Fibroblast of mammary gland (primary cell): ENCODE measurements around the gene RORC.

Source experiments
- DNase-seq: peaks from one replicate; pipeline ENCODE4 v3.0.0-alpha.2; 2010; ENCODE audit warnings: low read depth
- H3K4me3 ChIP-seq: 2 replicates; pipeline ENCODE4 v1.5.1; 2011; ENCODE audit warnings: low read depth, mild to moderate bottlenecking, low read length, moderate library complexity; ENCODE audit not compliant: control insufficient read depth
- TF ChIP-seq, protein P1 (sequence below): conservative IDR thresholded peaks from 2 replicates; pipeline ENCODE4 v1.5.1; 2011; ENCODE audit warnings: low read depth, low read length, inconsistent platforms; ENCODE audit not compliant: control insufficient read depth, insufficient read depth

Gene RORC

DNA sequence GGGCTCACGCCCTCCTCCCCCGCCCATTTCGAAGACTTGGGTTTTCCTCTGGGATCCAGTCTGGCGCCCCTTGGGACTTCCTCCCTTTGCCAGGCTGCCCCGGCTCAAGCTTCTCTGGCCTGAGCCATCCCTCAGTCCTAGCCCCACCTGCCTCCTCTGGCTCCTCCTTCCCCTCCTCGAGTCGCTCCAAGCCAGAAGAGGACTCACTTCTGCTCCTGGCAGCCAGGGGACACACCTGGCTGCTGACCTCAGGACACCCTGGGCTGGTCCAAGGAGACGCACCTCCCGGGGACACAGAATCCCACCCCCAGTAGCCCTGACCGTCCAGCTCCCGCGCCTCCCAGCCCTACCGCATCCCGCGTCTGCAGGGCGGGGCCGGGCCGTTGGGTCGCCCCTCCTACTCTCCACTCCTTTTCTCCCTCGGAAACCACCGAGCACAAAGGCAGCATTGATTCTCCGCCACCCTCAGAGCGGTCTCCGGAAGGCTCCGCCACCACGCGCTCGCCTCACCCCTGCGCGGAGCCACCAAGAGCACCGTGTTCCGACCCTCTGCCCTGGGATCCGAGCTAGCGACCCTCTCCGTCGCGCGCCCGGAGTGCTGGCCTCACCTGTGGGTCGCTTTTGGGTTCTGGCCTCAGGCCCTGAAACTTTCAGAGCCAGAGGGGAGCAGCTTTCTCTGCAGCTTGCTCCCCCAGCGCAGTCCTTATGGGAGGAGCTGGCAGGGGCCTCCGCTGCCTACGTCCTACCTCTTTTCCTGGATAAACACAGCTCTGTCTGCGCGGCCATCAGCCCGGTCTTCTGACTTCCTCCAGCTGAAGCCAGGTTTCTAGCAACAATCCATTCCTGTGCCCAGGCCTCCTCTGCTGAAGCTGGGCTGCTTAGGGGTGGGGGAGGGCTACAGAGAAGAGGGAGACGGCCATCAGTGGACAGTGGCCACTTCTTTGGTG, 8.1 kb upstream of the RORC start, which contains the start of gene C2CD4D:
TSS of gene C2CD4D (minus strand) at position 364 of the 947 bp plus-strand sequence. CDS start 831 bp downstream, outside the sequence.
- TF ChIP-seq, protein P1, sequence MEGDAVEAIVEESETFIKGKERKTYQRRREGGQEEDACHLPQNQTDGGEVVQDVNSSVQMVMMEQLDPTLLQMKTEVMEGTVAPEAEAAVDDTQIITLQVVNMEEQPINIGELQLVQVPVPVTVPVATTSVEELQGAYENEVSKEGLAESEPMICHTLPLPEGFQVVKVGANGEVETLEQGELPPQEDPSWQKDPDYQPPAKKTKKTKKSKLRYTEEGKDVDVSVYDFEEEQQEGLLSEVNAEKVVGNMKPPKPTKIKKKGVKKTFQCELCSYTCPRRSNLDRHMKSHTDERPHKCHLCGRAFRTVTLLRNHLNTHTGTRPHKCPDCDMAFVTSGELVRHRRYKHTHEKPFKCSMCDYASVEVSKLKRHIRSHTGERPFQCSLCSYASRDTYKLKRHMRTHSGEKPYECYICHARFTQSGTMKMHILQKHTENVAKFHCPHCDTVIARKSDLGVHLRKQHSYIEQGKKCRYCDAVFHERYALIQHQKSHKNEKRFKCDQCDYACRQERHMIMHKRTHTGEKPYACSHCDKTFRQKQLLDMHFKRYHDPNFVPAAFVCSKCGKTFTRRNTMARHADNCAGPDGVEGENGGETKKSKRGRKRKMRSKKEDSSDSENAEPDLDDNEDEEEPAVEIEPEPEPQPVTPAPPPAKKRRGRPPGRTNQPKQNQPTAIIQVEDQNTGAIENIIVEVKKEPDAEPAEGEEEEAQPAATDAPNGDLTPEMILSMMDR = no peak
- no peak for DNase-seq
- H3K4me3 ChIP-seq = no peak within 1 kb of the TSS

DNA sequence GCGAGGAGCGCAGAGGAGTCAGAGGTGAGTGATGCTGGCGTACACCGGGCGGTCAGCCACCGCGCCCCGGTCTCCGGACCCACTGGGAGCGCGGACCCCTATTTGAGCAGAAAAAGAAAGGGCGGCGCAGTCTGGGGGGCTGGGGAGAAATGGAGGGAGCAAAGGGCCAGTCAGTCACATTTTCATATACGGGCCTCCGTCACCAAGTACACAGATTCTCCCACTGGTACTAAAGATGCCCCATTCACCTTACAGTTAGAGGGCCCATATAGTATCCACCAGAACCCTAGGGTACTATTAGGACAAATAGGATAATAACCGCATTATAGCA, 7.4 kb upstream of the RORC start:
- DNase-seq = no peak
- H3K4me3 ChIP-seq = no peak overlapping the region
- TF ChIP-seq, protein P1 = no peak

DNA sequence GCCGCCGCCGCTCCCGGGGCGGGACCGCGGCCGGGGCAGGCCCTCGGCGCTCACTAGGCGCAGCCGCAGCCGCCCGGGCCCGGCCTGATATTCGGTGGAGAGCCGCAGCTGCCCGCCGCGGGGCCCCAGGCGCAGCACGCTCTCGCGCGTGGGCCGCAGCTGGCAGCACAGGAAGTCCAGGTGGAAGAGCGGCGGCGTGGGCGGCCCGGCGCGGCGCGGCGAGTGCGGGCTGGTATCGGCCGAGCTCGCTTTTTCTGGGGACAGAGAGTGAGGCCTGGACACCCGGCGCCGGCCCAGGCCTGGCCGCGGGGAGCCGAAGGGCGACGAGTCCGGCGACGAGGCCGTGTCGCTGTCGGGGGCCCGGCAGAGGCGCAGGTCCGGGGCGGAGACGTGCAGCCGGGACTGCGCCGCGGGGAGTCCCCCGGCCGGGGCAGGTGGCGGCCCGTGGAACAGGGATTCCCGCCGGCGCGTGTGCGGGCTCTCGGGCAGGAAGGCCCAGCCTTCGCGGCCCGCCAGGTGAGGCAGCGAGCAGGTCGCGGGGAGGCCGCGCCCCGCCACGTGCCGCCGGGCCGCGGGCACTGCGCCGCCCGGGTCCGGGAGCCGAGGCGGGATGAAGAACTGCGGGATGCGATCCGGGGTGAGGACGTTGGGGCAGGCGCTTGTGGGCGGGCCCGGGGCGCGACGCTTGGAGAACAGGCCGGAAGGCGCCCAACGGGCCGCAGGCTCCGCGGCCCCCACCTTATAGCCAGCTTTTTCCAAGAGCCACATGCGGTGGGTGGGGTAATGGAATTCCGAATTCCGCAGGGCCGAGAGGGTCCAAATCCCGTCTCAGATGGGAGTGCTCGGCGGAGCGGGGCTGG, 6.8 kb upstream of the RORC start:
- no peak for DNase-seq
- H3K4me3 ChIP-seq = no peak overlapping the region
- TF ChIP-seq, protein P1 = no peak

DNA sequence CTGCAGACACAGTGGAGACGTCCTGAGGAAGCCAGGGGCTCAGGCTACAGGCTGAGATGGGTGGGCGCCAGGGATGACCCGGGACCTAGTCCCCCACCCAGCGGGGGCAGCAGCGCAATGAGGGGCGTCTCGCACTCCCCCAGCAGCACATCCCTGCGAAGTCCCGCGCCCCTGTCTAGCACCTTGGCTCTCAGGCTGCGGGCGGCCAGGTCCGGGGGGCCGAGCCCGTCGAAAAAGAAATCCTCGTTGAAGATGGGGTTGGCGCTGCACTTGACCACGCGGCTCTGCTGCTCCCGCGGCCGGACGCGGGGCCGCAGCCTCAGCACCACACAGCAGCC, 6.3 kb upstream of the RORC start:
- no peak for DNase-seq
- TF ChIP-seq, protein P1 = no peak
- H3K4me3 ChIP-seq = no peak overlapping the region

DNA sequence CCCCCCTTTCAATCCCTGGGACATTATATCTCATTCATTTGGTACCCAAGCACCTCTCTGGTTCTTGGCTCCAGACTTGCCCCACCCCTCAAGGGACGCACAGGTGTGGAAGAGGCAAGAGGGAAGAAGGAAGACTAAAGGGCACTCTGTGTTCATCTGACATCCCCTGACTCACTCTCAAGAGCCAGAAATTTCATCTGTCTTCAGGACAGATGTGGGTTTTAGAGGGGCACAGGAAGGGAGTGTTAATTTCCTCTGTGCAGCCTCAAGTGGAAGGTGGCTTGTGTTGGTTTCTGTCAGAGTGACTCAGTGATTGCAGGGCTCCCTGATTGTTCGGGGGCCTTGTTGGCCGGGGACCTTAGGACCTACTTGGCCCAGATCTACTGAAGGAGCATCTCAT, 5.6 kb upstream of the RORC start:
- TF ChIP-seq, protein P1 = no peak
- no peak for DNase-seq
- H3K4me3 ChIP-seq = no peak overlapping the region

DNA sequence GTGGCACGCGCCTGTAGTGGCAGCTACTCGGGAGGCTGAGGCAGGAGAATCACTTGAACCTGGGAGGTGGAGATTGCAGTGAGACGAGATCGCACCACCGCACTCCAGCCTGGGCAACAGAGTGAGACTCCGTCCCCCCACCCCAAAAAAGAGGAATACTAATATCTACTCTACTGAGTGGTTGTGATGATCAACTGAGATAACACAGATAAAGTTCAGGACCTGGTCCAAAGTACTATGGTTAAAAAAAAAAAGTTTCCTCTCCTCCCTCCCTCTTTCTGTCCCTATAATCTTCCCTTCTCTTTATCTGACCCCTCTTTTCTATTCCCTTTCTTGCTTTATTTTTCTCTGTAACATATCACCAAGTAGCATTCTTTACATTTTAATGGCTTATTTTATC, 4.0 kb upstream of the RORC start:
- TF ChIP-seq, protein P1 = no peak
- no peak overlapping the region for H3K4me3 ChIP-seq
- DNase-seq = no peak
